HG02885 (cell line): ENCODE measurements around the gene CEACAM7.

Experiments used
- ATAC-seq: cut with Tn5 transposase; IDR thresholded peaks from one replicate; pipeline ENCODE4 v1.9.1; 2021; ENCODE audit warnings: mild to moderate bottlenecking; ENCODE audit not compliant: unreplicated experiment, poor library complexity

The CEACAM7 gene

GRCh38 chr19:41700381-41701195, 12.5 kb upstream of the CEACAM7 start:
- no peak for ATAC-seq

GRCh38 chr19:41699968-41700323, 11.9 kb upstream of the CEACAM7 start:
- no peak for ATAC-seq

GRCh38 chr19:41699231-41699967, 11.3 kb upstream of the CEACAM7 start:
- no peak for ATAC-seq

- no peak for ATAC-seq
Measured at GRCh38 chr19:41698746-41699230, 10.7 kb upstream of the CEACAM7 start.

GRCh38 chr19:41697198-41697855, 9.3 kb upstream of the CEACAM7 start:
- no peak for ATAC-seq

GRCh38 chr19:41696402-41697197, 8.5 kb upstream of the CEACAM7 start:
- ATAC-seq, result no peak

GRCh38 chr19:41695745-41696144, 7.7 kb upstream of the CEACAM7 start:
- no peak for ATAC-seq

GRCh38 chr19:41694831-41695635, 7.0 kb upstream of the CEACAM7 start:
- ATAC-seq, result no peak

- ATAC-seq, result no peak
Measured at GRCh38 chr19:41694196-41694595, 6.1 kb upstream of the CEACAM7 start.

GRCh38 chr19:41691268-41691970, 3.3 kb upstream of the CEACAM7 start:
- ATAC-seq, result no peak

- ATAC-seq, result no peak
Measured at GRCh38 chr19:41690801-41691065, 2.7 kb upstream of the CEACAM7 start.

- no peak for ATAC-seq
Measured at GRCh38 chr19:41689993-41690800, 2.1 kb upstream of the CEACAM7 start.

GRCh38 chr19:41688687-41689086, 617 bp upstream of the CEACAM7 start:
- no peak for ATAC-seq

- ATAC-seq, result no peak
Measured at GRCh38 chr19:41687419-41687818, 651 bp downstream of the CEACAM7 start.

- ATAC-seq, result no peak
Measured at GRCh38 chr19:41682437-41682836, 5.6 kb downstream of the CEACAM7 start.

GRCh38 chr19:41671486-41671885, 16.6 kb downstream of the CEACAM7 start:
- no peak for ATAC-seq

- ATAC-seq, result no peak
Measured at GRCh38 chr19:41670755-41671154, 17.3 kb downstream of the CEACAM7 start.

GRCh38 chr19:41668315-41668714, 19.8 kb downstream of the CEACAM7 start:
- ATAC-seq, result no peak
